ENCODE measurements around the gene PDXP.

DNA sequence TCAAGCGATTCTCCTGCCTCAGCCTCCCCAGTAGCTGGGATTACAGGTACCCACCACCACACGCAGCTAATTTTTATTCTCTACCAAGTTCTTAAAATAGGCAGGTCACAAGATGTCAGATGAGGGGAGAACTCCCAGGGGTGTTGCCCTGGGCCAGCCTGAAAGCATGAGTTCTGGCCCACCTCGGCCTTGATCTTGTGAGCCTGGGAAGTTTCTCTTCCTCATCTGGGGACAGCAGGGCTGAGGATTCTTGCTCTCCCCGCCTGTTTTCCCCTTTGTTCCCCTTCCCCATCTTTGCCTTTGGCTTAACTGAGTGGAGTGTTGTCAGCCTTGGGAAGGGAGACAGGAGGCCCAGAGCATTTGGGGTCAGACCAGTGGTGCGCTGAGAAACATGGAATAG is 3.5 kb downstream of the PDXP start:
- TF ChIP-seq POLR2AphosphoS5 (IDR thresholded peaks at IDR 0.05) (no peak), POLR2A (IDR thresholded peaks at IDR 0.05) (no peak)
- TF ChIP-seq, protein P1, sequence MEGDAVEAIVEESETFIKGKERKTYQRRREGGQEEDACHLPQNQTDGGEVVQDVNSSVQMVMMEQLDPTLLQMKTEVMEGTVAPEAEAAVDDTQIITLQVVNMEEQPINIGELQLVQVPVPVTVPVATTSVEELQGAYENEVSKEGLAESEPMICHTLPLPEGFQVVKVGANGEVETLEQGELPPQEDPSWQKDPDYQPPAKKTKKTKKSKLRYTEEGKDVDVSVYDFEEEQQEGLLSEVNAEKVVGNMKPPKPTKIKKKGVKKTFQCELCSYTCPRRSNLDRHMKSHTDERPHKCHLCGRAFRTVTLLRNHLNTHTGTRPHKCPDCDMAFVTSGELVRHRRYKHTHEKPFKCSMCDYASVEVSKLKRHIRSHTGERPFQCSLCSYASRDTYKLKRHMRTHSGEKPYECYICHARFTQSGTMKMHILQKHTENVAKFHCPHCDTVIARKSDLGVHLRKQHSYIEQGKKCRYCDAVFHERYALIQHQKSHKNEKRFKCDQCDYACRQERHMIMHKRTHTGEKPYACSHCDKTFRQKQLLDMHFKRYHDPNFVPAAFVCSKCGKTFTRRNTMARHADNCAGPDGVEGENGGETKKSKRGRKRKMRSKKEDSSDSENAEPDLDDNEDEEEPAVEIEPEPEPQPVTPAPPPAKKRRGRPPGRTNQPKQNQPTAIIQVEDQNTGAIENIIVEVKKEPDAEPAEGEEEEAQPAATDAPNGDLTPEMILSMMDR (IDR thresholded peaks at IDR 0.05): no peak

Data from sigmoid colon (tissue), 4 donors.